Measurements from ENCODE around the gene CNN1.
A peak's percentile ranks its signal among the peaks of the same experiment; 100 is the strongest.

CNN1 gene

GRCh38 chr19:11552666-11553372 is 14.2 kb downstream of the CNN1 start:
- no peak for TF ChIP-seq FOXP2 (optimal IDR thresholded peaks at IDR 0.05; ENCODE audit: borderline replicate concordance, extremely low read depth, extremely low read length, insufficient read depth)
- TF ChIP-seq SIN3A (IDR thresholded peaks at IDR 0.05; ENCODE audit: borderline replicate concordance, insufficient read depth, low read length) = no peak
- no peak for TF ChIP-seq TAF1 (IDR thresholded peaks at IDR 0.05; ENCODE audit: borderline replicate concordance, insufficient read depth, low read length)

GRCh38 chr19:11554160-11554559 is 15.5 kb downstream of the CNN1 start:
- TF ChIP-seq SIN3A (IDR thresholded peaks at IDR 0.05; ENCODE audit: borderline replicate concordance, insufficient read depth, low read length) (no peak), TAF1 (IDR thresholded peaks at IDR 0.05; ENCODE audit: borderline replicate concordance, insufficient read depth, low read length) (no peak), FOXP2 (optimal IDR thresholded peaks at IDR 0.05; ENCODE audit: borderline replicate concordance, extremely low read depth, extremely low read length, insufficient read depth) (no peak), POLR2AphosphoS5 (IDR thresholded peaks at IDR 0.05; ENCODE audit: low read depth, low read length) (no peak), REST (IDR thresholded peaks at IDR 0.05; ENCODE audit: insufficient read depth in 1 of 2, low read depth in 2 of 2, low read length in 2 of 2) (no peak)

GRCh38 chr19:11555246-11555645 is 16.6 kb downstream of the CNN1 start:
- no peak for TF ChIP-seq SIN3A (IDR thresholded peaks at IDR 0.05; ENCODE audit: borderline replicate concordance, insufficient read depth, low read length)
- no peak for TF ChIP-seq REST (IDR thresholded peaks at IDR 0.05; ENCODE audit: insufficient read depth in 1 of 2, low read depth in 2 of 2, low read length in 2 of 2)
- no peak for TF ChIP-seq POLR2AphosphoS5 (IDR thresholded peaks at IDR 0.05; ENCODE audit: low read depth, low read length)
- no peak for TF ChIP-seq FOXP2 (optimal IDR thresholded peaks at IDR 0.05; ENCODE audit: borderline replicate concordance, extremely low read depth, extremely low read length, insufficient read depth)
- no peak for TF ChIP-seq TAF1 (IDR thresholded peaks at IDR 0.05; ENCODE audit: borderline replicate concordance, insufficient read depth, low read length)

- no peak for TF ChIP-seq SIN3A (IDR thresholded peaks at IDR 0.05; ENCODE audit: borderline replicate concordance, insufficient read depth, low read length)
- TF ChIP-seq TAF1 (IDR thresholded peaks at IDR 0.05; ENCODE audit: borderline replicate concordance, insufficient read depth, low read length) = no peak
- TF ChIP-seq FOXP2 (optimal IDR thresholded peaks at IDR 0.05; ENCODE audit: borderline replicate concordance, extremely low read depth, extremely low read length, insufficient read depth) = no peak
- no peak for TF ChIP-seq REST (IDR thresholded peaks at IDR 0.05; ENCODE audit: insufficient read depth in 1 of 2, low read depth in 2 of 2, low read length in 2 of 2)
- TF ChIP-seq POLR2AphosphoS5 (IDR thresholded peaks at IDR 0.05; ENCODE audit: low read depth, low read length) = no peak
Observed at GRCh38 chr19:11556634-11557420, 18.2 kb downstream of the CNN1 start.

GRCh38 chr19:11558881-11559828 is 20.5 kb downstream of the CNN1 start, which contains the start of gene ELOF1:
Gene ELOF1, minus strand, starts transcription at chr19:11559230. Its CDS starts 4,883 bp downstream, at chr19:11554347.
- peak; percentile 93 for TF ChIP-seq POLR2AphosphoS5 (IDR thresholded peaks at IDR 0.05; ENCODE audit: low read depth, low read length)
- TF ChIP-seq REST (IDR thresholded peaks at IDR 0.05; ENCODE audit: insufficient read depth in 1 of 2, low read depth in 2 of 2, low read length in 2 of 2) = 0 out of 4 replicates have a peak, but pooled peaks of 1 of the 2 experiments have one; percentile 2
- TF ChIP-seq FOXP2 (optimal IDR thresholded peaks at IDR 0.05; ENCODE audit: borderline replicate concordance, extremely low read depth, extremely low read length, insufficient read depth) = no peak
- peak; percentile 63; the same call in 1 of the 2 replicates for TF ChIP-seq SIN3A (IDR thresholded peaks at IDR 0.05; ENCODE audit: borderline replicate concordance, insufficient read depth, low read length)
- TF ChIP-seq TAF1 (IDR thresholded peaks at IDR 0.05; ENCODE audit: borderline replicate concordance, insufficient read depth, low read length) = peak; percentile 69; the same call in 1 of the 2 replicates

All from PFSK-1 (cell line).